Measurements from ENCODE around the gene PTPN20. TPM values are rescaled to one million over a fixed set of nuclear protein-coding genes. Genes with fewer than 3 reads are reported as not detected.

The PTPN20 gene
- total RNA-seq, 1 donor, result 8.0 TPM

DNA sequence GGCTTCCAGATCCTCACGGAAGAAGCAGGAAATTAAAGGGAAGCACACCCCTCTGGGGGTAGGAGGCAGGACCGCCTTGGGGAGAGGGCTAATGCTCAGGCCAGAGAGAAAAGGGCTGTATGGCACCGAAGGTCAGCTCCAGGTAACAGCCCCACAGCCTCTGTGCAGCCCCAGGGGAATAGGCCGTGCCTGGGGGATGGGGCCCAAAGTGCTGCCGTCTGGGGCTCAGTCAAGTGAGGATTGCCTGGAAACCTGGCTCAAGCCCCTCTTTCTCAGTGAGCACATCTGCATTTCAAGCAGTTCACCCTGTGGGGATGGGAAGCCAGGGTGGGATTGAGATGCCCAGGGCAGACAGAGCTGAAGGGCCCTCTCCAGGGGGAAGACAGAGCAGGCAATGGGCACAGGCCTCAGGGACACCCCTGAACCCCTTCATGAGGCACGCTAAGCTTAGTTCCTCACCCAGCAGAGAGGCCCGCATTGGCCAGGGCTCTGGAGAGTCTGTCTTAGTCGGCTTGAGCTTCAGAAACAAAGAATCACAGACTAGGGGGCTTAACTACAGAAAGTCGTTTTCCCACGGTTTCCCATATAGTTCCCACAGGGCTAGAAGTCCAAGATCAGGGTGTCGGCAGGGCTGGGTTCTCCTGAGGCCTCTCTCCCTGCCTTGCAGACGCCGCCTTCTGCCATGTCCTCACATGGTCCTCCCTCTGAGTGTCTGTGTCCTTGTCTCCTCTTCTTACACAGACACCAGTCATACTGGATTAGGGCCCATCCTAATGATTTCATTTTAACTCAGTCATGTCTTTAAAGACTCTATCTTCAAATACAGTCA is 118.2 kb downstream of the PTPN20 start:
- H3K27me3 ChIP-seq (ENCODE audit: insufficient read depth, low read length), result no peaks in the 10 kb centered on the region
- H3K4me3 ChIP-seq (ENCODE audit: insufficient read depth, low read length), result no peak overlapping the region
- no peaks in the 10 kb centered on the region for H4K20me1 ChIP-seq (ENCODE audit: insufficient read depth, low read length)
- DNase-seq (ENCODE audit: insufficient read length, low spot score, missing footprints), result no peak
- peaks cover 4% of the 10 kb centered on the region for H3K4me1 ChIP-seq (ENCODE audit: insufficient read depth, low read length)
- no peaks in the 10 kb centered on the region for H3K36me3 ChIP-seq (ENCODE audit: insufficient read depth, low read length)
- H3K79me2 ChIP-seq (ENCODE audit: insufficient read depth, low read length), result no peaks in the 10 kb centered on the region
- no peaks in the 10 kb centered on the region for H3K9me3 ChIP-seq (ENCODE audit: low read depth, low read length)
- no peak for TF ChIP-seq CTCF (IDR thresholded peaks at IDR 0.05; ENCODE audit: extremely low read depth, low read depth, low read length)
- H3K4me2 ChIP-seq (ENCODE audit: insufficient read depth, low read length), result no peak overlapping the region
- no peak overlapping the region for H3K27ac ChIP-seq (ENCODE audit: low read depth, low read length)
- H2AFZ ChIP-seq (ENCODE audit: low read length), result no peak overlapping the region

- no peaks in the 10 kb centered on the region for H3K9me3 ChIP-seq (ENCODE audit: low read depth, low read length)
- H2AFZ ChIP-seq (ENCODE audit: low read length), result no peak overlapping the region
- H3K79me2 ChIP-seq (ENCODE audit: insufficient read depth, low read length), result no peaks in the 10 kb centered on the region
- peaks cover 1% of the 10 kb centered on the region for H3K4me1 ChIP-seq (ENCODE audit: insufficient read depth, low read length)
- no peaks in the 10 kb centered on the region for H4K20me1 ChIP-seq (ENCODE audit: insufficient read depth, low read length)
- no peaks in the 10 kb centered on the region for H3K27me3 ChIP-seq (ENCODE audit: insufficient read depth, low read length)
- H3K36me3 ChIP-seq (ENCODE audit: insufficient read depth, low read length), result no peaks in the 10 kb centered on the region
- no peak for TF ChIP-seq CTCF (IDR thresholded peaks at IDR 0.05; ENCODE audit: extremely low read depth, low read depth, low read length)
- no peak overlapping the region for H3K4me3 ChIP-seq (ENCODE audit: insufficient read depth, low read length)
- peak; percentile 62 for DNase-seq (ENCODE audit: insufficient read length, low spot score, missing footprints)
- H3K27ac ChIP-seq (ENCODE audit: low read depth, low read length), result no peak overlapping the region
- no peak overlapping the region for H3K4me2 ChIP-seq (ENCODE audit: insufficient read depth, low read length)
Observed at GRCh38 chr10:47030191-47030703, 119.0 kb downstream of the PTPN20 start.

- TF ChIP-seq CTCF (IDR thresholded peaks at IDR 0.05; ENCODE audit: extremely low read depth, low read depth, low read length), result peak; percentile 11
- no peaks in the 10 kb centered on the region for H4K20me1 ChIP-seq (ENCODE audit: insufficient read depth, low read length)
- no peak overlapping the region for H2AFZ ChIP-seq (ENCODE audit: low read length)
- H3K27me3 ChIP-seq (ENCODE audit: insufficient read depth, low read length), result no peaks in the 10 kb centered on the region
- no peak overlapping the region for H3K4me2 ChIP-seq (ENCODE audit: insufficient read depth, low read length)
- H3K9me3 ChIP-seq (ENCODE audit: low read depth, low read length), result no peaks in the 10 kb centered on the region
- H3K79me2 ChIP-seq (ENCODE audit: insufficient read depth, low read length), result no peaks in the 10 kb centered on the region
- no peaks in the 10 kb centered on the region for H3K36me3 ChIP-seq (ENCODE audit: insufficient read depth, low read length)
- DNase-seq (ENCODE audit: insufficient read length, low spot score, missing footprints), result peak; percentile 79
- H3K4me3 ChIP-seq (ENCODE audit: insufficient read depth, low read length), result no peak overlapping the region
- H3K4me1 ChIP-seq (ENCODE audit: insufficient read depth, low read length), result no peaks in the 10 kb centered on the region
- no peak overlapping the region for H3K27ac ChIP-seq (ENCODE audit: low read depth, low read length)
Observed at GRCh38 chr10:47031211-47031900, 120.1 kb downstream of the PTPN20 start.

DNA sequence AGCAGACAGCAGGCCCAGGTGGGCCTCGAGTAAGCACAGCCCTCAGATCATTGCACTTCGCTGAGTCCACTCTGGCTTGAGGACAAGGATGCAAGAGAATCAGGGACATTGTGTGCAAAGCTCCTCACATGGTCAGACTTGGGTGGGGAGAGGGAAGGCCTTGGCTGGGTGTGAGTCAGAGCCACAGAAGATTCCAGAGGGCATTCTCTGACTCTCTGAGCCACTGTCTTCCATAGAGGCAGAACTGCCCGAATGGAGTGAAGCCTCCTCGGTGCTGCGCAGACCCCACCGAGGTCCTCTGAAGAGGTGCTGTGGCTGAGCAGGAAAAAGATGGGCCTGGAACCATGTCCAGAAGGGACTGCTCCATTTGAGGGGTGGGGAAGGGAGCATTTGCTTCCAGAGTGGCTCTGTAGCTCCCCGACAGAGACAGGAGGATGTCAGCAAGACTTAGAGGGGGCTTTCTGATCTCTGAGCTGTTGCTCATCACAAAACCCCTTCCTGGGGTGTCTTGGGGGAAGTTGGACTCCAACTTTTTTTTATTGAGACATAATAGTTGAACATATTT is 120.8 kb downstream of the PTPN20 start:
- Histone ChIP-seq H4K20me1 (ENCODE audit: insufficient read depth, low read length) (no peaks in the 10 kb centered on the region), H3K36me3 (ENCODE audit: insufficient read depth, low read length) (no peaks in the 10 kb centered on the region), H3K4me3 (ENCODE audit: insufficient read depth, low read length) (no peak overlapping the region), H3K27ac (ENCODE audit: low read depth, low read length) (no peak overlapping the region), H3K4me1 (ENCODE audit: insufficient read depth, low read length) (no peaks in the 10 kb centered on the region), H3K9me3 (ENCODE audit: low read depth, low read length) (no peaks in the 10 kb centered on the region), H3K27me3 (ENCODE audit: insufficient read depth, low read length) (no peaks in the 10 kb centered on the region), H2AFZ (ENCODE audit: low read length) (no peak overlapping the region), H3K79me2 (ENCODE audit: insufficient read depth, low read length) (no peaks in the 10 kb centered on the region), H3K4me2 (ENCODE audit: insufficient read depth, low read length) (no peak overlapping the region)
- TF ChIP-seq CTCF (IDR thresholded peaks at IDR 0.05; ENCODE audit: extremely low read depth, low read depth, low read length), result no peak
- DNase-seq (ENCODE audit: insufficient read length, low spot score, missing footprints), result peak; percentile 94
